Activated T-cell treated with anti-CD3 and anti-CD28 coated beads, Interleukin-2, amount 50 U/mL, for 24 hours (primary cell): ENCODE measurements around the gene MXD4.

Experiments used
- DNase-seq: peaks from one replicate; pipeline ENCODE4 v3.0.0-alpha.2; 2020
- H3K27ac Mint-ChIP-seq: 2 replicates; pipeline ENCODE4 v1.8.0; 2020; ENCODE audit warnings: mild to moderate bottlenecking, mixed read lengths
- H3K27me3 Mint-ChIP-seq: 2 replicates; pipeline ENCODE4 v1.8.0; 2020; ENCODE audit warnings: mixed read lengths
- H3K36me3 Mint-ChIP-seq: 2 replicates; pipeline ENCODE4 v1.8.0; 2020; ENCODE audit warnings: low read depth, mixed read lengths
- H3K4me1 Mint-ChIP-seq: 2 replicates; pipeline ENCODE4 v1.8.0; 2020; ENCODE audit warnings: low read depth, mixed read lengths
- H3K4me3 Mint-ChIP-seq: 2 replicates; pipeline ENCODE4 v1.8.0; 2020; ENCODE audit warnings: mild to moderate bottlenecking, moderate library complexity, mixed read lengths
- H3K9me3 Mint-ChIP-seq: 2 replicates; pipeline ENCODE4 v1.8.0; 2020; ENCODE audit warnings: mixed read lengths

Gene MXD4

DNA sequence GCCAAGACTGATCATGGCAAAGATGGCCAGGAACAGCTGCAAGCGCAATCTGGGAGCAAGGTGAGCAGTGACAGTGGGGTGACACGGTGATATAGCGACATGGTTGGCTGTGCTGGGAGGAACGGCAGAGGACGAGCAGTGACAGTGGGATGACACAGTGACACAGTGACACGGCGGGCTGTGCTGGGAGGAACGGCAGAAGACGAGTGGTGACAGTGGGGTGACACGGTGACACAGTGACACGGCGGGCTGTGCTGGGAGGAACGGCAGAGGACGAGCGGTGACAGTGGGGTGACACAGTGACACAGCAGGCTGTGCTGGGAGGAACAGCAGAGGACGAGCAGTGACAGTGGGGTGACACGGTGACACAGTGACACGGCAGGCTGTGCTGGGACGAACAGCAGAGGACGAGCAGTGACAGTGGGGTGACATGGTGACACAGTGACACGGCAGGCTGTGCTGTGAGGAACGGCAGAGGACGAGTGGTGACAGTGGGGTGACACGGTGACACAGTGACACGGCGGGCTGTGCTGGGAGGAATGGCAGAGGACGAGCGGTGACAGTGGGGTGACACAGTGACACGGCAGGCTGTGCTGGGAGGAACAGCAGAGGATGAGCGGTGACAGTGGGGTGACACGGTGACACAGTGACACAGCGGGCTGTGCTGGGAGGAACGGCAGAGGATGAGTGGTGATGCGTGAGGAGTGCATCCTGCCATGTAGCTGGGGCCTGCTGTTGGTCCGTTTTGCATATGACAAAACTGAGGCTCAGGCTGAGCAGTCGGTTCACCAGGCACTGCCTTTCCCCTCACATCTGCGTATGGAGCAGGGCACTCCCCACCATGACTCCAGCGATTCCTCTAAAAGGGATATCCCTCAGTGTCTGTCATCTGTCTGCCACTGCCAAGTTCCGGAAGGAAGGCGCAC lies 36.0 kb upstream of the MXD4 start:
- Mint-ChIP-seq H3K36me3 (peaks cover 4% of the 10 kb centered on the region), H3K27ac (peak overlapping the region; percentile 37), H3K27me3 (no peaks in the 10 kb centered on the region), H3K4me3 (no peak overlapping the region), H3K9me3 (no peaks in the 10 kb centered on the region), H3K4me1 (peaks cover 37% of the 10 kb centered on the region)
- DNase-seq: peak; percentile 32

DNA sequence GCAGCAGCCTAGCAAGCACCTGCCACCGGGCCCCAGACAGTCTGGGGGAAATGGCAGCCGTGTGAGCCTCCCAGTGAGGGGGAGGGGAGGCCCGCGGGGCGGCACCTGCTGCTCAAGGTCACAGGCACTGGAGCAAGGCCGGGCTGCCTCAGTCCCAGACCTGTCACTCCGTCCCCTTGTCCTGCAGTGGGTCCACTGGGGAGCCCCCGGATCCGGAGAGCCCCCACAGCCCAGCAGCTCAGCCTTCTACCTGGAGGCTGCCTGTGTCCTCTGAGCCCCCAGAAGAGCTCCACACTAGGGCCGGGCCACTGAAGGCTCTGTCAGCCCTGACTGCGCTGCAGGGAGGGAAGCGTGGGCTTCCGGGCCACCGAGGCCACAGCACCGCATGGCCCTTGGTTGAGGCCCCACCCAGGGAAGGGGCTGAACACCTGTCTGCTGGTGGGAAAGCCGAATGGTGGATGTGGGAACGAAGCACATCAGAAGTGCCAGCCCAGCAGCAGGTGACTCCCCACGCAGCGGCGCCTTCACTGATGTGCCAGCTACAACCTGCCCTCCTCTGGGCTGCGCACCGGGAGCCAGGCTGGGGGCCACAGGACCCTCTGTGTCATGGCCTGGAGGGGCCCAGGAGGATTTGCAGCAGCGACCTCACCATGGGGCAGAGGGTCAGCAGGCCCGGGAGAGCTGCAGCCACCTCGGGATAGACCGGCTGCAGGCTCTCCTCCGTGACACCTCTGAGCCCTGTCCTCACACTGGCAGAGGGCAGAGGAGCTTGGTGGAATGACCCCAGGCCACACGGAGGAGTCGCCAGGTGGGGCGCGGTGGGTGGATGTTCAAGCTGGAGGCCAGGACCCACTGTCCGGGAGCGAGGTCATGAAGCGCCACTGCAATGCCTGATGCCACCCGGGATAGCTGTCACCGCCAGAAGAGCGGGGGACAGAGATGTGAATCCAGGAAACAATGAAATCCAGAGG lies 35.0 kb upstream of the MXD4 start:
- Mint-ChIP-seq H3K4me1 (peaks cover 44% of the 10 kb centered on the region), H3K9me3 (no peaks in the 10 kb centered on the region), H3K27me3 (no peaks in the 10 kb centered on the region), H3K27ac (peak overlapping the region; percentile 37), H3K36me3 (no peaks in the 10 kb centered on the region), H3K4me3 (no peak overlapping the region)
- DNase-seq: peak; percentile 46

DNA sequence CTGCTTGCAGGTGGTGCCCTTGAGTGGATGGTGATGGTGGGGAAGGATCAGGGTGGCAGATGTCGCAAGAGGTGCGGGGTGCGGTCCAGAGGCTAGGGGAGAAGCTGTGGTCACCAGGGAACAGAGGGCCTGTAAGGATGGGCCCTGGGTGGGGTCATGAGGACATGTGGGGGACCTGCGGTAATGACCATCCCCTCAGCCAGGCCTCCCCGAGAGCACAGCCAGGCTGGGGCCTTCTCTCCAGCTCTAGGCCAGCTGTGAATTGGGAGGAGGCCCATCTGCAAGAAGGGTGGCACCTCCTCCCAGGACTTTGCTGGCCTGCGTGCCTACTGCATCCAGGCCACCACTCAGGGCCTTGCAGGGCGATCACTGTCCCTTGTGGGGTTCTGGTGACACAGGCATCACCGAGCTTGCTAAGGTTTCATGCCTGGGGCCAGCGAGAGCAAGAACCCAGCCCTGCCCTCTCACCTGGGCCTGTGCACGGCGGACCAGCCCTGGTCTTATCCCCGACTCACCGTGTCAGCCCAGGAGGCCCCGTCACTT lies 34.1 kb upstream of the MXD4 start:
- H3K36me3 Mint-ChIP-seq: no peaks in the 10 kb centered on the region
- peak; percentile 34 for DNase-seq
- peaks cover 50% of the 10 kb centered on the region for H3K4me1 Mint-ChIP-seq
- no peak overlapping the region for H3K4me3 Mint-ChIP-seq
- H3K9me3 Mint-ChIP-seq: no peaks in the 10 kb centered on the region
- no peaks in the 10 kb centered on the region for H3K27me3 Mint-ChIP-seq
- no peak overlapping the region for H3K27ac Mint-ChIP-seq

DNA sequence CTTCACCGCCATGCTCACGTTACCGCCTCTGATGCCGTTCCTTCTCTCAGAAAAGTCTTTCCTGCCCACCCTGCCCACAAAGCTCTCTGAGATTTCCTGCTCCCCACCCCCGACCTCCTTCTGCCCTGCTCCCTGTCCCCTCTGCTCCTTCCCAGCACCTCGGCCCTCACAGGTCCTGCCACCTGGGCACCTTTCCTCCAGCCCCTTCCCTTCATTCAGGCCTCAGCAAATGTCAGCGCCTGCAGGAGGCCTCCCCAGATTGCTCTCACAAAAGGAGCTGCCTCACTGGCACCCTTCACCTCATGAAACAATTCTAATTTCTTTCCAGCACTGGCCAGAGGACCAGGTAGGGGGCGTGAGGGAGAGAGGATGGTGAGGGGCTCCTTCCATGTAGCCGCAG lies 33.6 kb upstream of the MXD4 start:
- Mint-ChIP-seq H3K9me3 (no peaks in the 10 kb centered on the region), H3K27ac (peak overlapping the region; percentile 26), H3K36me3 (no peaks in the 10 kb centered on the region), H3K4me3 (no peak overlapping the region), H3K4me1 (peaks cover 55% of the 10 kb centered on the region), H3K27me3 (no peaks in the 10 kb centered on the region)
- DNase-seq: peak; percentile 38

DNA sequence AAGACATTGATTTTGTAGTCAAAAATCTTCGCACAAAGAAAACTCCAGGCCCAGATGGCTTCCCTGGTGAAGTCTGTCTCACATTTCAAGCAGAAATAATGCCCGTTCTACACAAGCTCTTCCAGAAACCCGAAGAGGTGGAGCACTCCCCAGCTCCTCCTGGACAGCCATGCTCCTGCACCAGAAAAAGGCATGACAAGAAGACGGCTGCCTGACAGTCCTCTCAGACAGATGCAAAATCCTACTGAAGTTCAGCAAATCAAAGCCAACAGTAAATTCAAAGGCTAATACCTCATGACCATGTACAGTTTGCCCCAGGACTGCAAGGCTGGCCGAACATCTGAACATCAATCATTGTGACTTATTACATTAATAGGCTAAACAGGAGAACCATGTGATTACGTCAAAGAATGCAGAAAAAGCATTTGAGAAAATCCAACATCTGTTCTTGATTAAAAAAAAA lies 30.8 kb upstream of the MXD4 start:
- H3K27me3 Mint-ChIP-seq: no peaks in the 10 kb centered on the region
- no peak for DNase-seq
- no peak overlapping the region for H3K4me3 Mint-ChIP-seq
- H3K27ac Mint-ChIP-seq: no peak overlapping the region
- H3K4me1 Mint-ChIP-seq: peaks cover 60% of the 10 kb centered on the region
- no peaks in the 10 kb centered on the region for H3K36me3 Mint-ChIP-seq
- no peaks in the 10 kb centered on the region for H3K9me3 Mint-ChIP-seq

DNA sequence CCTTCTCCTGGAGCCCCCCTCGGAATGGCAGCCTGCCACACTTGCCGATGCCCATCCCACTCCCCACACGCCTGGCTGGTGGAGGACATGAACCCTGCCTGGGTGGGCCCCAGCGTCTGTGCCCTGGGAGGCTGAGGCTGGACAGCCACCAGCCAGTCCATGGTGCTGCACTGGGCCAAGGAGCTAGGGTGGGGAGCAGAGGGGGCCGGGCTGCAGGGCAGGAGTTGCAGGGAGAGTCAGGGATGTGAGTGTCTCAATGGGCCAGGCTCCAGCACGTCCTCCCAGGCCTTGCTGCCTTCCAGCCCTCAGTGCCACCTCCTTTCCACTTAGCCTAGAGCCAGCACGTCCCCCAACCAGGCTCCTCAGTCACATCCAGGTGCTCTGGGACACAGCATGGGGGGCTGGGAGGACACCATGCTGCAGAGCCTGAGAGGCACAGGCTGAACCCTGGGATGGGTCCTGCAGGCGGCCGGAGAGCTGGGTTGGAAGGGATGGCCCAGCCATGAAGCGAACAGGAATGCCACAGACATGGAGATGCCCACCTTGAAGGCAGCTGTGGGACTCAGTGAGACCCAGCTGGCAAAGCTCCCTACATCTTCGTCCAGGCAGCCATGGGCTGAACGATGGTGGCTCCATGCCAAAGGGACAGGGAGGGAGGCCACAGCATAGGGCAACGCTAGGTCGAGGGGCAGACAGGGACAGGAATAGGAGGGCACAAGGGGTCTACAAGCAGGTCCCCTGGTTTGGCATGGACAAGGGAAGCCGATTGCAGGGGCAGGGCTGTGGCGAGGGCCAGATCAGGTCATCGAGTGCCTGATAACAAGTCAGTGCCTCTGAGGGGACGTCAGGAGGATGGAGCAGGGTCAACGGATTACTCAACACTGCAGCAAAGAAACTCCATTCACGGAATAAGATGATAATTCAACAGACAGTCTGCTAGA lies 30.1 kb upstream of the MXD4 start:
- peak; percentile 29 for DNase-seq
- Mint-ChIP-seq H3K9me3 (no peaks in the 10 kb centered on the region), H3K27me3 (no peaks in the 10 kb centered on the region), H3K36me3 (no peaks in the 10 kb centered on the region), H3K4me3 (no peak overlapping the region), H3K4me1 (peaks cover 53% of the 10 kb centered on the region), H3K27ac (peak overlapping the region; percentile 77)

DNA sequence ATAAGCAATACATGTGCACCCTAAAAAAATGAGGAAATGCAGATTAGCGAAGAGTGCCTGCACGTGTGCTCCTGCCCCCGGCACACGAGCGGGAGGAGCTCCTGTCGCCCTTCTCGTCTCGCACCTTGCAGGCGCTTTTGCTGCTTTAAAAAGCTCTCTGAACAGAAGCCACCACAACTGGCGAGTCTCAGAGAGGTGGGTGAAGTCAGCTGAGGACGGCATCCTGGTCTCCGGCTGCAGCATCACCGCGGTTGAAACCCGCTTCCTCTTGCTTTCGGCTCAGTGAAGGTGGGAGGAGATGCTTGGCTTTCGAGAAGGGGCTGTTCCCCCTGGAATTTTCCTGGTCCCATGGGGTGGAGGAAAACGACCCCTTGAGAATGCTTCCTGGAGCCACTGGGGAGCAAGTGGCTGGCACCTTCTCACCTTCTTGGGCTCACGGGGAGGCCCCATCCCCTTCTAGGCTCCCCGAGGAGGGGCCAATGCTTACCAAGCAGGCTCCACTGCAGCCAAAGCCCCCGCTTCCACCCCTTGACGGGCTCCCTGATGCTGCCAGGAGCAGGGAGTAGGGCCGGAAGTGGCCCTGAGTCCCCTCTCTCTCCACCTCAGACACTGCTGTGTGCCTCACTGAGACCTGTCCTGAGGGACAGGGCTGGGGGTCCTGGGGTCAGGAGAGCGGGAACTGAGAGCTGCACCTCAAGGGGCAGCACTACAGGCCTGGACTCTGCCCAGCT lies 29.2 kb upstream of the MXD4 start:
- peak; percentile 67 for DNase-seq
- no peaks in the 10 kb centered on the region for H3K36me3 Mint-ChIP-seq
- peaks cover 50% of the 10 kb centered on the region for H3K4me1 Mint-ChIP-seq
- H3K9me3 Mint-ChIP-seq: no peaks in the 10 kb centered on the region
- H3K27me3 Mint-ChIP-seq: no peaks in the 10 kb centered on the region
- peak overlapping the region; percentile 57 for H3K4me3 Mint-ChIP-seq
- H3K27ac Mint-ChIP-seq: peak overlapping the region; percentile 77

DNA sequence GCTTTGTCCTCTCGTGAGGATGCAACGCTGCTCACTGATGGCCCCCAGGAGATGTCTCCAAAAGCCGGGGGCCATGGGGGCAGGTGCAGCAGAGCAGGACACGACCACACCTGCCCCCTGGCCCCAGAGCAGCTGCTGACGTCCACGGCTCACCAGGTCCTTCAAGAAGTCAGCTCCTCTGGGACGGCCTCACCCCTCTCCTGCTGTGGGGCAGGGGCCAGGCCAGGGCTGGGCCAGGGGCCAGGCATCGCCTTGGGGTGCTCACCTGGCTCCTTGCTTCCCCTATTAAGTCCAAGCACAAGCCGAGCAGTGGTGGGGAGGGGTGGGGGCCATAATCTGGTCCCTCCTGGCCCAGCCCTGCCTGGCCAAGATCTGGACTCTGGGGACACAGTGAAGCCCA lies 28.6 kb upstream of the MXD4 start:
- peaks cover 47% of the 10 kb centered on the region for H3K4me1 Mint-ChIP-seq
- no peaks in the 10 kb centered on the region for H3K27me3 Mint-ChIP-seq
- H3K4me3 Mint-ChIP-seq: peak overlapping the region; percentile 57
- DNase-seq: peak; percentile 30
- H3K9me3 Mint-ChIP-seq: no peaks in the 10 kb centered on the region
- no peaks in the 10 kb centered on the region for H3K36me3 Mint-ChIP-seq
- peak overlapping the region; percentile 77 for H3K27ac Mint-ChIP-seq

DNA sequence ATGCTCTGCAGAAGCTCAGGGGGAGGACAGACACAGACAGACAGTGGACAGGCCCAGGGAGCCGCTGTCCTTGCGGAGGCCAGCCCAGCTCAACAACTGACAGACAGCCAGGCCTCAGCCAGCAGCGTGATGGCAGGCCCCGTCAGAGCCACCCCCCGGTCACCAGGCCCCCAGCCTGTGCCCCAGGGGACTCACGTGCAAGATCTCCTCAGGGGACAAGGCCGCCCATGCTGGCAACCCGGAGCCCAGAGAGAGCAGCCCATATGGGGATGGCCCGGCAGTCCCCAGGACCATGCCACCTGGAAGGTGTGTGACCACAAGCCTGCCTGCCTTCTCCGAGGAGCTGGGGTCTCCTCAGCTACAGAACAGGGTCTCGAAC lies 28.0 kb upstream of the MXD4 start:
- Mint-ChIP-seq H3K4me1 (peaks cover 50% of the 10 kb centered on the region), H3K9me3 (no peaks in the 10 kb centered on the region), H3K4me3 (no peak overlapping the region), H3K27me3 (no peaks in the 10 kb centered on the region), H3K36me3 (no peaks in the 10 kb centered on the region), H3K27ac (no peak overlapping the region)
- DNase-seq: peak; percentile 31

DNA sequence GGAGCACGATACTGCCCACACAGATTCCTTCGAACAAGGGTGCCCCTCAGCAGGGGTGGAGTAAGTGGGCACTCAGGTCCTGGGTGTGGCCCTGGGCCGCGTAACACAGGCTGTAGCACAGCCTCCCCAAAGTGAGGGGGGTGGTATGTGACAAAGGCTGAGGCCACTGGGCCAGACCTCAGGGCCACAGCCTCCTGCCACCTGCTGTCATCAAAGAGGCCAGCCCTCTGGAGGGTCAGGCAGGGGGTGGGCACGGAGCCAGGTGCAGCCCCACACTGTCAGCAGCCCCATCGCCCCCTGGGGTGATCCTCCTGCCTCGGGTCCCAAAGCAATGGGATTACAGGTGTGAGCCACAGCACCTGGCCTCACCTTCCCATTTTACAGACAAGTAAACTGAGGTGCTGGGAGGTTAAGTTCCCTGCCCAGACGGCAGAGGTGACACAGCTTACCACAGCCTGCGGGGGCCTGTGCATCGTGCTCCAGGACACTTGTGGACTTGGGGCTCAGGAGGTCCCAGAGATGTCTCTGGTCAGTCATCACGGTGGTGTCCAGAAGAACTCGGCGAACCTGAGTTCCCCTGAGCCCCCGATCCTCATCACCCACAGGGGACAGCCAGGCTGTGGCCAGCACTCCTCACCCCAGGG lies 27.5 kb upstream of the MXD4 start:
- Mint-ChIP-seq H3K4me1 (peaks cover 52% of the 10 kb centered on the region), H3K36me3 (no peaks in the 10 kb centered on the region), H3K27ac (no peak overlapping the region), H3K9me3 (no peaks in the 10 kb centered on the region), H3K27me3 (no peaks in the 10 kb centered on the region), H3K4me3 (no peak overlapping the region)
- peak; percentile 26 for DNase-seq

DNA sequence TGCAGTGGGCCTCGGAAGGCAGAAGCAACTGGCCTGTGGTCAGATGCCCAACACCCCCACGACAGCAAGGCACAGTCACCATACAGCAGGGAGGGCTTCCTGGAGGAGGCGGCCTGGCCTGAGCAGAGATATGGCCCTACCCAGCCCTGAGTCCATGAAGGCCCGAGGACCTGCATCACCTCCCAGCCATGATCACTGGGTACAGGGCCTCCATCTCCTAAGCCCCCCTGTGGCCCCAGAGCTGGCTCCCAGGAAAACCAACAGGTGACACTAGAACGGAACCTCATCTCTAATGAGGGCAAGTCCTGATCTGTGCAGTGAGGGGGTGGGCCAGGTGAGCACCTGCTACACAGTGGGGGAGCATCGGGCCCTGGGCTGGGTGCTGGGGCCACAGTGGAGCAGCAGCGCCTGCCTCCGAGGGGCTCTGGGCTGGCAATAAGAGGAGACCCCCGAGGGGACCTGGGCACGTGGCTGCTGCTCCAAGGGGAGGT lies 26.2 kb upstream of the MXD4 start:
- no peaks in the 10 kb centered on the region for H3K9me3 Mint-ChIP-seq
- no peak overlapping the region for H3K4me3 Mint-ChIP-seq
- no peak for DNase-seq
- no peak overlapping the region for H3K27ac Mint-ChIP-seq
- H3K4me1 Mint-ChIP-seq: peaks cover 53% of the 10 kb centered on the region
- no peaks in the 10 kb centered on the region for H3K27me3 Mint-ChIP-seq
- H3K36me3 Mint-ChIP-seq: no peaks in the 10 kb centered on the region

DNA sequence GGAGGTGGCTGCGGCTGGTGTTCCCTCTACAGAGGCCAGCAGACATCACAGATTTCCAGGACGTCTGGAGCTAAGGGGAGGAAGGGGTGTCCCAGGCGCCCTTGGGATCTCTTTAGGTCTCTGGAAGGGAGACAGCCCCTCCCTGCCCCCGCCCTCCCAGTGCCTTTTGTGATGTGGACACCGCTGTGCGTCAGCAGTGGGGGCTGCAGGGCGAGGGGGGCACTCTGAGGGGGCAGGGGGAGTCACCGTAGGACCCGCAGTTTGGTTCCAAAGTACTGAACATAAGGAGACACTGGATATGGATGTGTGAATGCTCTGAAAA lies 25.6 kb upstream of the MXD4 start:
- Mint-ChIP-seq H3K4me3 (no peak overlapping the region), H3K4me1 (peaks cover 56% of the 10 kb centered on the region), H3K36me3 (no peaks in the 10 kb centered on the region), H3K27ac (no peak overlapping the region), H3K27me3 (no peaks in the 10 kb centered on the region), H3K9me3 (no peaks in the 10 kb centered on the region)
- DNase-seq: no peak
